ENCODE results near the gene CLIP3.

DNA sequence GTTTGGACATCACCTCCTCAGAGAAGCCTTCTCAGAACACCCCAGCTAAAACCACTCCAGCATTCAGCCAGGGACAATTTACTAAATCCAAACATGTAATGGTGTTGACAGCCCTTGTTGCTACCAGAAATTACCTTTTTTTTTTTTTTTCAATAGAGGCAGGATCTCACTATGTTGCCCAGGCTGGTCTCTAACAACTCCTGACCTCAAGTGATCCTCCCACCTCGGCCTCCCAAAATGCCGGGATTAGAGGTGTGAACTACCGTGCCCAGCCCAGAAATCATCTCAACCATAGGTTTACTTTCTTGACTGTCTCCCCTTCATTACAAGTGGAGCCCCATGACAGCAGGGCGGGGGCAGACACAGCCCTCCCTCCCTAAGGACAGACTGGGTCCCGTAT, 9.2 kb downstream of the CLIP3 start:
- TF ChIP-seq EZH2 (IDR thresholded peaks at IDR 0.05) (no peak), EZH2phosphoT487 (IDR thresholded peaks at IDR 0.05) (no peak)
- TF ChIP-seq, protein P1, sequence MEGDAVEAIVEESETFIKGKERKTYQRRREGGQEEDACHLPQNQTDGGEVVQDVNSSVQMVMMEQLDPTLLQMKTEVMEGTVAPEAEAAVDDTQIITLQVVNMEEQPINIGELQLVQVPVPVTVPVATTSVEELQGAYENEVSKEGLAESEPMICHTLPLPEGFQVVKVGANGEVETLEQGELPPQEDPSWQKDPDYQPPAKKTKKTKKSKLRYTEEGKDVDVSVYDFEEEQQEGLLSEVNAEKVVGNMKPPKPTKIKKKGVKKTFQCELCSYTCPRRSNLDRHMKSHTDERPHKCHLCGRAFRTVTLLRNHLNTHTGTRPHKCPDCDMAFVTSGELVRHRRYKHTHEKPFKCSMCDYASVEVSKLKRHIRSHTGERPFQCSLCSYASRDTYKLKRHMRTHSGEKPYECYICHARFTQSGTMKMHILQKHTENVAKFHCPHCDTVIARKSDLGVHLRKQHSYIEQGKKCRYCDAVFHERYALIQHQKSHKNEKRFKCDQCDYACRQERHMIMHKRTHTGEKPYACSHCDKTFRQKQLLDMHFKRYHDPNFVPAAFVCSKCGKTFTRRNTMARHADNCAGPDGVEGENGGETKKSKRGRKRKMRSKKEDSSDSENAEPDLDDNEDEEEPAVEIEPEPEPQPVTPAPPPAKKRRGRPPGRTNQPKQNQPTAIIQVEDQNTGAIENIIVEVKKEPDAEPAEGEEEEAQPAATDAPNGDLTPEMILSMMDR (IDR thresholded peaks at IDR 0.05) = no peak

All from neural progenitor cell (in vitro differentiated cells).